Caco-2 (cell line): ENCODE measurements around the gene DHRS7. TPM values are rescaled to one million over a fixed set of nuclear protein-coding genes. Genes with fewer than 3 reads are reported as not detected.

Experiments used
- BruUV-seq: library from RNA; stranded (reverse); fragments of 400-500 nt; replicated peaks from 2 replicates; lab custom pipeline; 2021; lab: Mats Ljungman, UMichigan
- CTCF ChIA-PET: fragments of 300-600 bp; sonication (Branson Sonifier 250); formaldehyde crosslinking; loops from one replicate; lab custom pipeline; 2022; ENCODE audit warnings: antibody characterized with exemption; lab: Charles Lee
- POLR2A ChIA-PET: fragments of 300-600 bp; sonication (Branson Sonifier 250); formaldehyde crosslinking; loops from one replicate; lab custom pipeline; 2022; ENCODE audit warnings: antibody characterized with exemption; lab: Charles Lee
- DNase-seq, 2 experiments: peaks; one replicate each; pipeline versions ENCODE4 v3.0.0 to v3.0.0-alpha.2; 2020 to 2022
- H3K27me3 ChIP-seq: replicated peaks from 2 replicates; pipeline ENCODE4 v1.6.0; 2011; ENCODE audit warnings: low read length; ENCODE audit not compliant: control insufficient read depth, insufficient read depth
- H3K36me3 ChIP-seq: 2 replicates; pipeline ENCODE4 v1.5.1; 2011; ENCODE audit warnings: low read length; ENCODE audit not compliant: control insufficient read depth, insufficient read depth
- H3K4me1 ChIP-seq: fragments of 250-450 bp; sonication (Bioruptor Pico); 2 replicates; pipeline ENCODE4 v1.5.1; 2020; ENCODE audit warnings: mild to moderate bottlenecking
- H3K4me3 ChIP-seq: 2 replicates; pipeline ENCODE4 v1.5.1; 2011; ENCODE audit warnings: low read depth, mild to moderate bottlenecking, control low read depth, low read length
- H3K9me3 ChIP-seq: fragments of 250-450 bp; sonication (Bioruptor Pico); 2 replicates; pipeline ENCODE4 v1.5.1; 2020; ENCODE audit warnings: mild to moderate bottlenecking, moderate library complexity
- H3K27ac Mint-ChIP-seq: one replicate; pipeline ENCODE4 v1.8.0; 2022; ENCODE audit warnings: mixed read lengths; ENCODE audit not compliant: unreplicated experiment
- H3K27me3 Mint-ChIP-seq: one replicate; pipeline ENCODE4 v1.8.0; 2022; ENCODE audit warnings: mixed read lengths; ENCODE audit not compliant: insufficient read depth, unreplicated experiment
- H3K36me3 Mint-ChIP-seq: one replicate; pipeline ENCODE4 v1.8.0; 2022; ENCODE audit warnings: mild to moderate bottlenecking, mixed read lengths; ENCODE audit not compliant: insufficient read depth, unreplicated experiment
- H3K4me1 Mint-ChIP-seq: one replicate; pipeline ENCODE4 v1.8.0; 2022; ENCODE audit warnings: low read depth, mixed read lengths; ENCODE audit not compliant: unreplicated experiment
- H3K4me3 Mint-ChIP-seq: one replicate; pipeline ENCODE4 v1.8.0; 2022; ENCODE audit warnings: mild to moderate bottlenecking, moderate library complexity, mixed read lengths; ENCODE audit not compliant: unreplicated experiment
- H3K9me3 Mint-ChIP-seq: one replicate; pipeline ENCODE4 v1.8.0; 2022; ENCODE audit warnings: mixed read lengths; ENCODE audit not compliant: unreplicated experiment
- intact Hi-C: fragments of 100-400 bp; cut with micrococcal nuclease; formaldehyde crosslinking; loops from one replicate; pipeline ENCODE4 v1.10.0; 2022; ENCODE audit not compliant: unreplicated experiment
- total RNA-seq: library from RNA; stranded (reverse); gene quantifications from 2 replicates; pipeline ENCODE4 v1.2.3, GENCODE V29; 2022
- TF ChIP-seq, protein P1 (sequence below), 2 experiments: fragments of 200-600 bp in 1 of 2; IDR thresholded peaks; 1 replicate in 1 of 2; 2 replicates in 1 of 2; pipeline versions ENCODE4 v1.5.1 to v1.8.0; 2011 to 2022; ENCODE audit warnings: antibody characterized with exemption in 1 of 2, control low read depth in 1 of 2, inconsistent platforms in 1 of 2, low read depth in 1 of 2, low read length in 1 of 2, mild to moderate bottlenecking in 1 of 2, moderate library complexity in 1 of 2; ENCODE audit not compliant: insufficient read depth in 1 of 2, severe bottlenecking in 1 of 2, unreplicated experiment in 1 of 2

The DHRS7 gene
- total RNA-seq, 1 experiment from 2014 or later: 61.6 TPM

- no TSS peak for BruUV-seq
- no peak overlapping the region for H3K27ac Mint-ChIP-seq
- Histone ChIP-seq H3K36me3 (no peaks in the 10 kb centered on the region), H3K27me3 (no peaks in the 10 kb centered on the region), H3K4me3 (no peak overlapping the region), H3K9me3 (no peaks in the 10 kb centered on the region), H3K4me1 (peaks cover 6% of the 10 kb centered on the region; the same call in 1 of the 2 replicates)
- no peaks in the 10 kb centered on the region for H3K27me3 Mint-ChIP-seq
- DNase-seq: no peak
- H3K4me1 Mint-ChIP-seq: peaks cover 7% of the 10 kb centered on the region
- no peaks in the 10 kb centered on the region for H3K36me3 Mint-ChIP-seq
- TF ChIP-seq, protein P1, sequence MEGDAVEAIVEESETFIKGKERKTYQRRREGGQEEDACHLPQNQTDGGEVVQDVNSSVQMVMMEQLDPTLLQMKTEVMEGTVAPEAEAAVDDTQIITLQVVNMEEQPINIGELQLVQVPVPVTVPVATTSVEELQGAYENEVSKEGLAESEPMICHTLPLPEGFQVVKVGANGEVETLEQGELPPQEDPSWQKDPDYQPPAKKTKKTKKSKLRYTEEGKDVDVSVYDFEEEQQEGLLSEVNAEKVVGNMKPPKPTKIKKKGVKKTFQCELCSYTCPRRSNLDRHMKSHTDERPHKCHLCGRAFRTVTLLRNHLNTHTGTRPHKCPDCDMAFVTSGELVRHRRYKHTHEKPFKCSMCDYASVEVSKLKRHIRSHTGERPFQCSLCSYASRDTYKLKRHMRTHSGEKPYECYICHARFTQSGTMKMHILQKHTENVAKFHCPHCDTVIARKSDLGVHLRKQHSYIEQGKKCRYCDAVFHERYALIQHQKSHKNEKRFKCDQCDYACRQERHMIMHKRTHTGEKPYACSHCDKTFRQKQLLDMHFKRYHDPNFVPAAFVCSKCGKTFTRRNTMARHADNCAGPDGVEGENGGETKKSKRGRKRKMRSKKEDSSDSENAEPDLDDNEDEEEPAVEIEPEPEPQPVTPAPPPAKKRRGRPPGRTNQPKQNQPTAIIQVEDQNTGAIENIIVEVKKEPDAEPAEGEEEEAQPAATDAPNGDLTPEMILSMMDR (IDR thresholded peaks at IDR 0.05; ENCODE audit: insufficient read depth in 1 of 2, low read depth in 1 of 2, low read length in 1 of 2, severe bottlenecking in 1 of 2, unreplicated experiment in 1 of 2): no peak
- no peak overlapping the region for H3K4me3 Mint-ChIP-seq
- ChIA-PET CTCF (no interaction called here), POLR2A (no interaction called here)
- intact Hi-C loops: no loop called here
- H3K9me3 Mint-ChIP-seq: no peaks in the 10 kb centered on the region
Observed at GRCh38 chr14:60160422-60160821, 4.8 kb downstream of the DHRS7 start.

DNA sequence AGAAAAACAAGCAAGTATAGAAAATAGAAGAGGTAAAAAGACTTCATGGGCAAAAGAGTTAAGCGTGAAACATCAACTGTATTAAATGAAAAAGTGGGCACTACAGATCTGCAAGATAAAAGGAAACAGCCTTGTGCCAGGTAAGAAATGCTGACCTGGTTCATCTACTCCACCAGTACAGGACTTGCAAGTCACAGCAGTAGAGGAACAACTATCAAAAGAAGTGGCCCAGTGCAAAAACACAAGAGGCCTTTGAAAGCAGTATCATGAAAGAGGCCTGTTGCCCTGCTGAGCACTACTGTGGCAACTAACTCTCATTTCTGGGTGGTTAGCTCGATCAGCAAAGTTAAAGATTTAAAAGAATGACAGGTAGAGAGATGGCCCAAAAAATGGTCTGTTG lies 10.5 kb downstream of the DHRS7 start:
- TF ChIP-seq, protein P1 (IDR thresholded peaks at IDR 0.05; ENCODE audit: insufficient read depth in 1 of 2, low read depth in 1 of 2, low read length in 1 of 2, severe bottlenecking in 1 of 2, unreplicated experiment in 1 of 2): no peak
- Mint-ChIP-seq H3K27me3 (no peaks in the 10 kb centered on the region), H3K27ac (peak overlapping the region; percentile 8), H3K4me3 (no peak overlapping the region), H3K9me3 (no peaks in the 10 kb centered on the region), H3K4me1 (peaks cover 16% of the 10 kb centered on the region), H3K36me3 (peaks cover 18% of the 10 kb centered on the region)
- intact Hi-C loops: no loop called here
- no peaks in the 10 kb centered on the region for H3K27me3 ChIP-seq
- no peak for DNase-seq
- POLR2A ChIA-PET: no interaction called here
- no peaks in the 10 kb centered on the region; the same call in 1 of the 2 replicates for H3K36me3 ChIP-seq
- H3K9me3 ChIP-seq: no peaks in the 10 kb centered on the region
- CTCF ChIA-PET: no interaction called here
- no peak overlapping the region for H3K4me3 ChIP-seq
- peaks cover 6% of the 10 kb centered on the region; the same call in 1 of the 2 replicates for H3K4me1 ChIP-seq
- BruUV-seq: no TSS peak

DNA sequence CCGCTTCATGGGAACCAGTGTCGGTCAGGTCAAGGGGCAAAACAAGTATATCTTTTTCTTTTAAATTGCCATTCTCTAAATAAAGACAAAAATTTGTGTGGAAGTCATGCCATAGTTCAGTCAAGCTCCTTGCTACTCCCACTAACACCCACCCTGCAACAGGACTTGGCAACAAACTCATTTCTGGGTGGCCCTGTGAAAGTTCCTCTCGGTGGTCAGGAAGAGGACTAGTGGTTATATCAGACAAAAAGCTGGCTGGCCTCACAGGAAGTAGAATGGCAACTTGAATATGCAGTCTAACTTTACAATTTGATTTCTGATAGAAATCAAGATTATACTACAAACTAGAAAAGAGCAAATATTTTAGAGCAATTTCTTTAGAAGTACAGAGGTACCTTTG lies 11.2 kb downstream of the DHRS7 start:
- CTCF ChIA-PET: no interaction called here
- no peaks in the 10 kb centered on the region for H3K27me3 Mint-ChIP-seq

More for the DNA sequence above, 11.2 kb downstream of the DHRS7 start:
- H3K4me3 Mint-ChIP-seq: no peak overlapping the region
- POLR2A ChIA-PET: no interaction called here
- Histone ChIP-seq H3K36me3 (no peaks in the 10 kb centered on the region; the same call in 1 of the 2 replicates), H3K4me1 (peaks cover 6% of the 10 kb centered on the region; the same call in 1 of the 2 replicates), H3K9me3 (no peaks in the 10 kb centered on the region), H3K27me3 (no peaks in the 10 kb centered on the region), H3K4me3 (no peak overlapping the region)
- intact Hi-C loops: no loop called here
- H3K27ac Mint-ChIP-seq: peak overlapping the region; percentile 8
- TF ChIP-seq, protein P1 (IDR thresholded peaks at IDR 0.05; ENCODE audit: insufficient read depth in 1 of 2, low read depth in 1 of 2, low read length in 1 of 2, severe bottlenecking in 1 of 2, unreplicated experiment in 1 of 2): no peak
- no TSS peak for BruUV-seq
- peaks cover 16% of the 10 kb centered on the region for H3K4me1 Mint-ChIP-seq
- no peak for DNase-seq
- no peaks in the 10 kb centered on the region for H3K9me3 Mint-ChIP-seq
- H3K36me3 Mint-ChIP-seq: peaks cover 18% of the 10 kb centered on the region
